Measurements from ENCODE around the gene OR52A5.
A peak's percentile ranks its signal among the peaks of the same experiment; 100 is the strongest.
"Not testable (repeated sequence)": the region's sequence is repeated elsewhere in the genome, so short reads cannot be mapped to it uniquely, and the experiment has no call there.

Gene OR52A5

GRCh38 chr11:5137996-5138395 is at the start of gene OR52A5:
Gene OR52A5, minus strand, starts transcription at chr11:5138356. Its CDS starts 5,714 bp downstream, at chr11:5132642.
- DNase-seq (ENCODE audit: low spot score): no peak

- no peak for DNase-seq (ENCODE audit: low spot score)
Measured at GRCh38 chr11:5178046-5178837, 40.1 kb upstream of the OR52A5 start.

- no peak for DNase-seq (ENCODE audit: low spot score)
Measured at GRCh38 chr11:5174934-5175333, 36.8 kb upstream of the OR52A5 start.

- no peak for DNase-seq (ENCODE audit: low spot score)
Measured at GRCh38 chr11:5171856-5172255, 33.7 kb upstream of the OR52A5 start.

GRCh38 chr11:5165898-5166297 is 27.7 kb upstream of the OR52A5 start:
- not testable (repeated sequence) for DNase-seq (ENCODE audit: low spot score)

- not testable (repeated sequence) for DNase-seq (ENCODE audit: low spot score)
Measured at GRCh38 chr11:5164807-5165206, 26.7 kb upstream of the OR52A5 start.

GRCh38 chr11:5161045-5161444 is 22.9 kb upstream of the OR52A5 start:
- not testable (repeated sequence) for DNase-seq (ENCODE audit: low spot score)

GRCh38 chr11:5160217-5160616 is 22.1 kb upstream of the OR52A5 start:
- not testable (repeated sequence) for DNase-seq (ENCODE audit: low spot score)

GRCh38 chr11:5159806-5160205 is 21.6 kb upstream of the OR52A5 start:
- no peak for DNase-seq (ENCODE audit: low spot score)

- DNase-seq (ENCODE audit: low spot score): no peak
Measured at GRCh38 chr11:5154657-5155056, 16.5 kb upstream of the OR52A5 start, which contains the start of gene OR52A1. Gene OR52A1, minus strand, starts transcription at chr11:5154757. Its CDS starts 2,388 bp downstream, at chr11:5152369.

- no peak for DNase-seq (ENCODE audit: low spot score)
Measured at GRCh38 chr11:5153574-5154431, 15.6 kb upstream of the OR52A5 start.

GRCh38 chr11:5151713-5152153 is 13.6 kb upstream of the OR52A5 start:
- DNase-seq (ENCODE audit: low spot score): no peak

- DNase-seq (ENCODE audit: low spot score): not testable (repeated sequence)
Measured at GRCh38 chr11:5144206-5144605, 6.0 kb upstream of the OR52A5 start.

GRCh38 chr11:5137014-5137413 is 1.1 kb downstream of the OR52A5 start:
- no peak for DNase-seq (ENCODE audit: low spot score)

GRCh38 chr11:5136261-5136660 is 1.9 kb downstream of the OR52A5 start:
- DNase-seq (ENCODE audit: low spot score): no peak

- no peak for DNase-seq (ENCODE audit: low spot score)
Measured at GRCh38 chr11:5131584-5132335, 6.4 kb downstream of the OR52A5 start.

- peak; percentile 6 for DNase-seq (ENCODE audit: low spot score)
Measured at GRCh38 chr11:5129457-5129877, 8.7 kb downstream of the OR52A5 start.

- no peak for DNase-seq (ENCODE audit: low spot score)
Measured at GRCh38 chr11:5124891-5125620, 13.1 kb downstream of the OR52A5 start.

GRCh38 chr11:5123802-5124521 is 14.2 kb downstream of the OR52A5 start:
- peak; percentile 60 for DNase-seq (ENCODE audit: low spot score)

GRCh38 chr11:5118893-5119292 is 19.3 kb downstream of the OR52A5 start:
- DNase-seq (ENCODE audit: low spot score): no peak

GRCh38 chr11:5117588-5117987 is 20.6 kb downstream of the OR52A5 start:
- DNase-seq (ENCODE audit: low spot score): no peak
